Testis (tissue), 3 donors: ENCODE measurements around the gene MMP20. TPM values are rescaled to one million over a fixed set of nuclear protein-coding genes. Genes with fewer than 3 reads are reported as not detected.

ENCODE experiments used
- DNase-seq: peaks from one replicate; pipeline ENCODE4 v3.0.0-alpha.2; 2019
- H3K27ac ChIP-seq, 2 donors: fragments of 200-600 bp; sonication (generic); one replicate each; pipeline ENCODE4 v1.5.1; 2019
- H3K27me3 ChIP-seq: fragments of 200-600 bp; sonication (generic); one replicate; pipeline ENCODE4 v1.5.1; 2019
- H3K36me3 ChIP-seq: fragments of 200-600 bp; sonication (generic); one replicate; pipeline ENCODE4 v1.5.1; 2017; ENCODE audit warnings: low read depth; ENCODE audit errors: missing control alignments
- H3K4me1 ChIP-seq: fragments of 200-600 bp; sonication (generic); one replicate; pipeline ENCODE4 v1.5.1; 2019
- H3K4me3 ChIP-seq, 2 donors: fragments of 200-600 bp; sonication (generic); one replicate each; pipeline ENCODE4 v1.5.1; 2017 to 2019
- H3K9me3 ChIP-seq: fragments of 200-600 bp; sonication (generic); one replicate; pipeline ENCODE4 v1.5.1; 2017
- CTCF ChIP-seq, 3 experiments: fragments of 450-650 bp in 2 of 3; fragments of 200-600 bp in 1 of 3; sonication (generic) in 1 of 3; IDR thresholded peaks; one replicate each; pipeline ENCODE4 v1.5.1; 2016 to 2019; ENCODE audit warnings: antibody characterized with exemption in 3 of 3, mild to moderate bottlenecking in 2 of 3, moderate library complexity in 1 of 3
- POLR2A ChIP-seq: fragments of 450-650 bp; IDR thresholded peaks from one replicate; pipeline ENCODE4 v1.6.1; 2017; ENCODE audit warnings: antibody characterized with exemption, mild to moderate bottlenecking, moderate library complexity
- WGBS, 2 donors: methylation state at CpG; one replicate each; pipeline ENCODE4 v1.1.5; 2018; 5-methylcytosine and 5-hydroxymethylcytosine counted together
- intact Hi-C: fragments of 100-400 bp; cut with DNase I; formaldehyde crosslinking; loops from one replicate; pipeline ENCODE4 v1.15.1; 2023; ENCODE audit warnings: low total_unique reads
- polyA plus RNA-seq: library from polyadenylated mRNA; stranded (reverse); fragments of 350-450 nt; fragmentation: Illumina TruSeq; extraction: RNeasy Lipid Tissue Mini Kit (QIAGEN cat#74804); gene quantifications from one replicate; pipeline ENCODE4 v1.2.3, GENCODE V29; 2014; ENCODE audit warnings: low read depth, low replicate concordance; ENCODE audit not compliant: insufficient read depth
- total RNA-seq, 2 donors: library from RNA; depleted of rRNA; stranded (reverse); fragments of >200 nt; gene quantifications; one replicate each; pipeline ENCODE4 v1.2.3, GENCODE V29; 2016

The MMP20 gene
- total and polyA plus RNA-seq, 3 donors from 2014 or later, result 3.1 to 15.5 TPM; not detected in 1

- no peaks in the 10 kb centered on the region for H3K9me3 ChIP-seq
- TF ChIP-seq CTCF (IDR thresholded peaks at IDR 0.05) (no peak), POLR2A (no peak)
- WGBS, 2 donors, result 74 to 78% methylated on average over 1 of the region's 1 CpG
- H3K27ac ChIP-seq, result no peak overlapping the region
- no peak for DNase-seq
- intact Hi-C loops, result no loop called here
- H3K4me1 ChIP-seq, result no peaks in the 10 kb centered on the region
- H3K36me3 ChIP-seq, result no peaks in the 10 kb centered on the region
- H3K27me3 ChIP-seq, result no peaks in the 10 kb centered on the region
- H3K4me3 ChIP-seq, result no peak overlapping the region
These were observed 1.5 kb upstream of the MMP20 start for GRCh38 chr11:102626676-102627075.

GRCh38 chr11:102623998-102624397 lies 1.1 kb downstream of the MMP20 start:
- no peak for DNase-seq
- no peak overlapping the region for H3K4me3 ChIP-seq
- H3K27me3 ChIP-seq, result no peaks in the 10 kb centered on the region
- H3K4me1 ChIP-seq, result no peaks in the 10 kb centered on the region
- intact Hi-C loops, result no loop called here
- 80 to 85% methylated on average over 8 of the region's 8 CpGs for WGBS, 2 donors
- H3K36me3 ChIP-seq, result no peaks in the 10 kb centered on the region
- no peaks in the 10 kb centered on the region for H3K9me3 ChIP-seq
- no peak overlapping the region for H3K27ac ChIP-seq
- no peak for TF ChIP-seq CTCF (IDR thresholded peaks at IDR 0.05)
- no peak for TF ChIP-seq POLR2A

GRCh38 chr11:102623128-102623527 lies 2.0 kb downstream of the MMP20 start:
- DNase-seq, result no peak
- Histone ChIP-seq H3K27ac (no peak overlapping the region), H3K4me1 (no peaks in the 10 kb centered on the region), H3K36me3 (no peaks in the 10 kb centered on the region), H3K9me3 (no peaks in the 10 kb centered on the region), H3K27me3 (no peaks in the 10 kb centered on the region), H3K4me3 (no peak overlapping the region)
- intact Hi-C loops, result no loop called here
- 89 to 91% methylated on average over 5 of the region's 5 CpGs for WGBS, 2 donors
- no peak for TF ChIP-seq POLR2A
- no peak for TF ChIP-seq CTCF (IDR thresholded peaks at IDR 0.05)

GRCh38 chr11:102622258-102622657 lies 2.9 kb downstream of the MMP20 start:
- intact Hi-C loops, result no loop called here
- no peak for TF ChIP-seq POLR2A
- TF ChIP-seq CTCF (IDR thresholded peaks at IDR 0.05), result no peak
- H3K9me3 ChIP-seq, result no peaks in the 10 kb centered on the region
- no peaks in the 10 kb centered on the region for H3K36me3 ChIP-seq
- no peak for DNase-seq
- no peaks in the 10 kb centered on the region for H3K27me3 ChIP-seq
- no peaks in the 10 kb centered on the region for H3K4me1 ChIP-seq
- no peak overlapping the region for H3K4me3 ChIP-seq
- no peak overlapping the region for H3K27ac ChIP-seq
- 73 to 81% methylated on average over 5 of the region's 5 CpGs for WGBS, 2 donors

- 49 to 70% methylated on average over 12 of the region's 12 CpGs for WGBS, 2 donors
- Histone ChIP-seq H3K4me3 (no peak overlapping the region), H3K27ac (no peak overlapping the region), H3K27me3 (no peaks in the 10 kb centered on the region), H3K4me1 (no peaks in the 10 kb centered on the region), H3K36me3 (no peaks in the 10 kb centered on the region), H3K9me3 (no peaks in the 10 kb centered on the region)
- TF ChIP-seq POLR2A (no peak), CTCF (IDR thresholded peaks at IDR 0.05) (no peak)
- no peak for DNase-seq
- intact Hi-C loops, result no loop called here
These were observed 4.1 kb downstream of the MMP20 start for GRCh38 chr11:102620818-102621561.
